ENCODE measurements around the gene DIS3L2.
"Not testable (repeated sequence)": the region's sequence is repeated elsewhere in the genome, so short reads cannot be mapped to it uniquely, and the experiment has no call there.

DIS3L2 gene

DNA sequence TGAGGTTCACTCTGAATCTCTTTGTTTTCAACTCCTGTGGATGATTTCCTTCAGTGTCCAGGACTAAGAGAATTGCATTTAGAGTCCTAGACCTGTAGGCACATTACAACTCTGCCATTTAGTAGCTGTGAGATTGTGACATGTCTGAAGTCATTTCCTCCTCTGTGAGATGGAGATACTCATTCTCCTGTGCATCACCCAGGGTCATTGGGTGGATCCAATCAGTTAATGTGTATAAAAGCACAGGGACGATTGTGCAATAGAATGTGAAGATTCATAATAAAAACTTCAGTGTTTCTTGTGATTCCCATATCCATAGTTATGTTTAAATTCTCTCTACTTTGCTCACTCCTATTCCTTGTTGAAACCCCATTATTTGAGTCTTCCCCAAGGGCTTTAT, 113.6 kb downstream of the DIS3L2 start:
- no peak for DNase-seq

- DNase-seq = no peak
Observed at GRCh38 chr2:232075859-232076258, 114.3 kb downstream of the DIS3L2 start.

- no peak for DNase-seq
Observed at GRCh38 chr2:232076272-232076671, 114.8 kb downstream of the DIS3L2 start.

GRCh38 chr2:232076736-232077135, 115.2 kb downstream of the DIS3L2 start:
- DNase-seq = no peak

- no peak for DNase-seq
Observed at GRCh38 chr2:232085164-232085563, 123.7 kb downstream of the DIS3L2 start.

GRCh38 chr2:232085826-232086425, 124.4 kb downstream of the DIS3L2 start:
- DNase-seq = no peak

GRCh38 chr2:232088771-232089170, 127.3 kb downstream of the DIS3L2 start:
- DNase-seq = no peak

DNA sequence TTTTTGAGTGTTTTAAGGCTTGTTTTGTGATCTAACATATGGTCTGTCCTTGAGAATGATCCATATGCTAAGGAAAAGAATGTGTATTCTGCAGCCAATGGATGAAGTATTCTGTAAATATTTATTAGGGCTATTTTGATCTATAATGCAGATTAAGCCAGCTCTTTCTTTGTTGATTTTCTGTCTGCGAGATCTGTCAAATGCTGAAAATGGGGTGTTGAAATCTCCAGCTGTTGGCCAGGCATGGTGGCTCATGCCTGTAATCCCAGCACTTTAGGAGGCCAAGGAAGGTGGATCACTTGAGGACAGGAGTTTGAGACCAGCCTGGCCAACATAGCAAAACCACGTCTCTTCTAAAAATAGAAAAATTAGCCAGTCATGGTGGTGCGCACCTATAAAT, 132.7 kb downstream of the DIS3L2 start:
- no peak for DNase-seq

GRCh38 chr2:232094883-232095282, 133.4 kb downstream of the DIS3L2 start:
- DNase-seq = no peak

DNA sequence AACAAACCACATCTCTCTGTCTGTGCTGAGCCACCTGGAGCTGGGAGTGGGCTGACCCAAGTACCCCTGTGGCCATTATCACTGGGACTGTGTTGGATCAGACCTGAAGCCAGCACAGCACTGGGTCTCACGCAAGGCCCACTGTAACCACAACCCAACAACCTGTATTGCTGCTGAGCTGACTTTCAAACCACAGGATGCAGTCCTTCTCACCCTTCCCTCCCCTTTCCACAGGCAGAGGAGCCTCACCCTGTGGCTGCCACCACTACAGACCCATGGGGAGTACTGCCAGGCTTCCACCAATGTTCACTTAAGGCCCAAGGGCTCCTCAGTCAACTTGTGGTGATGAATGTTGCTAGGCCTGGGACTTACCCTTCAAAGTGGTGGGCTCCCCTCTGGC, 135.7 kb downstream of the DIS3L2 start:
- DNase-seq = no peak

DNA sequence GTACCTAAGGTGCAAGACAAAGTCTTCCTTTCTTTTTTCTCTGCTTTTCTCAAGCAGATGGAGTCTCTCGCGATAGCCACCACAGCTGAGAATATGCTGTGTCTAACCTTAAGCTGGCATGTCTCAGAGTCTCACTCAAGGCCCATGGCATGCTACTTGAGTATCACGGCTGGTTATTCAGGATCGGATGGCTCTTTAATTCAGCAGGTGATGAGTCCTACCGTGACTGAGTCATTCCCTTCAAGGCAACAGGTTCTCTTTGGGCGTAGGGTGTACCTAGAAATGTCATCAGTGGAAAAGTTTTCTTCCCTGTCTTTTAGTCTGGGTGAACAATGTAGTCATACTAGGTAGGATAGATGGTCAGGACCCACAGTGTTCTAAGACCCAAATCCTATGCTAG, 136.2 kb downstream of the DIS3L2 start:
- no peak for DNase-seq

- no peak for DNase-seq
Observed at GRCh38 chr2:232102380-232102779, 140.9 kb downstream of the DIS3L2 start.

DNA sequence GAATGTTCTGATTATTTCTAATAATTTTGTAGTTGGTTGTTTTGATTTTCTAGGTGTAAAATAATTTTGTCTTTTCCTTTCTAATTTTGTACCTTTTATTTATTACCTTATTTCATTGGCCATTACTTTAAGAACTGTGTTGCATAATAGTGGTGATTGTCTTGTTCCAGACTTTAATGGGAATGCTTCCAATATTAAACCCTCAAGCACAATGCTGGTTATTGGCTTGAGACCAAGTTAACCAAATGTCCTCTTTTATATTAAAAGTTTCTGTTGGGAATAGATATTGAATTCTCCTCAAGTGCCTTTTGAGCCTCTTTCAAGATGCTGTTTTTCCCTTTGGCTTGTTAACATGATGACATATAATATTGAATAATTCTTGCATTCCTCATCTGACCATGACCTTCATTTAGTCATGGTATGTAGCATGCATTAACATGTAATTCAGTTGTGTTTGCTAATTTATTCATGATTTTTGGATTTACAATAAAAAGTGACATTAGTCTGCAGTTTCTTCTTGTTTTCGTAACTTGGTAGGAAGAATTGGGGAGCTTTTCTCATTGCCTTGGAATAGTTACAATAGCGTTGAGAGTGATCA, 141.7 kb downstream of the DIS3L2 start:
- no peak for DNase-seq

DNA sequence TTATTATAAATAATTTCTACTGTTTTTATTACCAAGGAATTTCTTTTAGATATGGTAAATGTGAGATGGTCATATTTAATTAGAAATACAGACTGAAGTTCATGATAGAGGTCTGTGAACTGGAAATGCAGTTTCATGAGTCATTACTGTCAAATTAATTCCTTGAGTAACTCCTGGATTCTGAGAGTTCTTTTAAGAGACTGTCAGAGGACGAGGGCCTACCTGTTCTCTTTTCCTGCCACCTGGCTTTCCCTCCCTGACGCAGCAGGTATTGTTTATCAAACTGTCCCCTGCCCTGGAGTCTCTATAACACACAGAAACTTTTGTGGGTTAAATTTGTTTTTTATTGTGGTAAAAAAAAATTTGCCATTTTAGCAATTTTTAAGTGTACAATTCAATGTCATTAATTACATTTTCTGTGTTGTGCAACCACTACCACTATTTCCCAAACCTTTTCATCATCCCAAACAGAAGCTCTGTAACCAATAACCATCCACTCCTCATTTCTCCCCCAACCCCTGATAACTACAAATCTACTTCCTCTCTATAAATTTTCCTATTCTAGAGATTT, 142.6 kb downstream of the DIS3L2 start:
- DNase-seq = no peak

- DNase-seq = no peak
Observed at GRCh38 chr2:232111551-232111950, 150.0 kb downstream of the DIS3L2 start.

DNA sequence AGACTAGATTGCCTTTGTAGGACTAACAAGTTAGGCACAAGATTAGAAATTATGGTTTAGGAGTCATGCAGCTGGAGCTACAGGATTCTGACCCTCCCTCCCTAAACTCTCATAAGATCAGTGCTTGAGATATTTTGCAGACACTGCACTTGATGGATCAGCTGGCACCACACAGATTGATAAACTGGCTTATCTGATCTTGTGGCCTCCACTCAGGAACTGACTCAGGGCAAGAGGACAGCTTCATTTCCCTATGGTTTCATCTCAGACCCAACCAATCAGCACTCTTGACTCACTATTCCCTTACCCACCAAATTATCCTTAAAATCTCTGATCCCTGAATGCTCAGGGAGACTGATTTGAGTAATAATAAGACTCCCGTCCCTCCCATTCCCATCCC, 152.3 kb downstream of the DIS3L2 start:
- DNase-seq = no peak

DNA sequence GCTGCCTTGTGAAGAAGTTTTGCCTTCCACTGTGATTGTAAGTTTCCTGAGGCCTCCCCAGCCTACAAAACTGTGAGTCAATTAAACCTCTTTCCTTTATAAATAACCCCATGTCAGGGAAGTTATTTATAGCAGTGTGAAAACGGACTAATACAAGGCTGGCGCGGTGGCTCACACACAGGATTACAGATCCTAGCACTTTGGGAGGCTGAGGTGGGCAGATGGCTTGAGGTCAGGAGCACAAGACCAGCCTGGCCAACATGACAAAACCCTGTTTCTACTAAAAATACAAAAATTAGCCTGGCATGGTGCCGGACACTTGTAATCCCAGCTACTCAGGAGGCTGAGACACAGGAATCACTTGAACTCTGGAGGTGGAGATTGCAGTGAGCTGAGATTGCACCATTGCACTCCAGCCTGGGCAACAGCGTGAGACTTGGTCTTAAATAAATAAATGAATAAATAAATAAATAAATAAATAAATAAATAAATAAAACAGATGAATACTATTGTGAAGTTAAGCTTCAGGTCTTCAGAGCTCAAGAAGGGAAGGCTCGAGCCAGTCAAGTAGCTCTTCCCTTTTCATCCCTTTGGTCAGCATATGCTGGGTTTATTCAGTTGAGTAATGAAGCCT, 154.3 kb downstream of the DIS3L2 start:
- DNase-seq = not testable (repeated sequence)

DNA sequence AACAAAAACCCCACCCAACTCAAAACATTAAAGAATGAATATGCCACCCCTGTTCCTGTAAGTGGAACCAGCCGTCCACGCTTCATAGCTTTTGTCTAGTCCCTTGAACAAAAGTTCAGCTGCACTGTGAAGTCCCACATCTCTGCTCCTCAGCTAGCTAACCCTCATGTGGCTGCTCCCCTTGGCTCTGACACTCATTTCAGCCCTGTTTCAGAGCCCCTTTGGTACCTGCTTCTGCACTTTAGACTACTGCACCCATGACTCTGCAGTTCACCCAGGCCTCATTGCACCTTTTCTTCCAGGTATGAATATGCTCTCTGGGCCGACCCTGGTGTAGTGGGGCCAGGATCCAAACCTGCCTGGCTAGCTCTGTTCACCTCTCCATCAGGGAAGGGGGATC, 155.3 kb downstream of the DIS3L2 start:
- DNase-seq = no peak

DNA sequence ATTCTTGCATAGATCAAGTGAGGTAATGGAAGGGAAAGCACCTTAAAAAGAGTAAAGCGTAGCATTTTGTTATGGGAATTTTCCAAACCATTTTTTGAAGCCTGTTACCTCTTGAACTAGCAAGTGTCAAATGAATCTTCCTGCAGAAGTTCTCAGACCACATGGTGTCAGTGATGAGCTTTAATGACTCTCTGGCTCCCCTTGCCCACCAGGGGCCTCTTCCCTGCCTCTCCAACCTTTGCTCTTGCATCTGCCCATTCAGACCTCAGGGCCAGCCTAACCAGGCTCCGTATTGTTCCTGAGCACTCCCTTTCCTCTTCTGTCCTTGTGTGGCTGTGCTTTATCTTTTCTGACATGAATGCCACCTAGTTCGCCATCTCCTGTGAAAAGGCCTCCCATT, 155.9 kb downstream of the DIS3L2 start:
- DNase-seq = no peak

DNA sequence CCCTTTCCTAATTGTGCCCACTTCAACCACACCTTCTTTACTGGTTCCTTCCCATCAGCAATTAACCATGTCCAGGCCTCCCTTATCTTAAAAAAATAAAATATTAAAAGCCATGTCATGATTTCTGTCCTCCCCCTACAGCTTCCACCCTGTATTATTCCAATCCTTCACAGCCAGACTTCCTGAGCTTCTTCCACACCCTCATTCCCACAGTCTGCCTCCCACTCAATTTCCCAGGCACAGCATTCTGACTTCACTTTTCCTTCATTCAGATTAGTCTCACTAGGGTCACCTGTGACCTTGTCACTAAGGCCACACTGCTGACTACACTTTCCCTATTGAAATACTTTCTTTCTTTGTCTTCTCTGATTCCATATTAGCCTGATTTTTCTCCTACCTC, 159.4 kb downstream of the DIS3L2 start:
- no peak for DNase-seq

- DNase-seq = no peak
Observed at GRCh38 chr2:232124309-232124708, 162.8 kb downstream of the DIS3L2 start.

DNA sequence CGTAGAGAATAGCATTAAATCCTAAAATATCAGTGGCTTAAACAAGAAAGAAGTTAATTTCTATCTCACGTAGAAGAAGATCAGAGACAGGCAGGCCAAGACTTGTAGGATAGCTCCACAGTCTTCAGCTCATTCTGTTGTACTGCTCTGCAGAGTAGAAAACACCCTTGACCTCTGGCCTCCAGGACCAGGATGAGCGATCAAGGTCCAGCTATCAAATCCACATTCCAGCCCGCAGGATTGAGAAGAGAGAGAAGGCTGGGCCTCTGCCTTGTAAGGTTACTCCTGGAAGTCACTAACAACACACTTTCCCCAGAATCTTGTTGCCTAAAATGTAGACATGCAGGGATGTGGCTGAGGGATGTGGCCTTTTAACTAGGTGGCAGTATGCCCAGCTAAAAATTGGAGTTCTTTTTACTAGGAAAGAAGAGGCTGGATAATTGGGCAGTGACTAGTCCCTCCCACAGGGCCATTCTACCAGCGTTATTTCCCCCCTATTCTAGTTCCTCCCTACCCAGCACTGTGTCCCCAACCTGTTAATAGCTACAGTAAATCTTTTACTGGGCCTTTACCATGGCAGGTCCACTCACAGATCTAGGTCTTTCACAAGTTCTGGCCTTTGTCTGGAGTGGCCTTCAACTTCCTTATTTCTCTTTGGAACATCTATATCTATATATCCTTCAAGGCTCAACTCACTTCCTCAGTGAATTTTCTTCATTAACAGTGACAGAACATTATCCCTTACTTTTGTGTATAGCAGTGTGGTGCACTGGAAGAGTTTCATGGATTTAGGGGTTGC, 165.0 kb downstream of the DIS3L2 start:
- DNase-seq = no peak

DNA sequence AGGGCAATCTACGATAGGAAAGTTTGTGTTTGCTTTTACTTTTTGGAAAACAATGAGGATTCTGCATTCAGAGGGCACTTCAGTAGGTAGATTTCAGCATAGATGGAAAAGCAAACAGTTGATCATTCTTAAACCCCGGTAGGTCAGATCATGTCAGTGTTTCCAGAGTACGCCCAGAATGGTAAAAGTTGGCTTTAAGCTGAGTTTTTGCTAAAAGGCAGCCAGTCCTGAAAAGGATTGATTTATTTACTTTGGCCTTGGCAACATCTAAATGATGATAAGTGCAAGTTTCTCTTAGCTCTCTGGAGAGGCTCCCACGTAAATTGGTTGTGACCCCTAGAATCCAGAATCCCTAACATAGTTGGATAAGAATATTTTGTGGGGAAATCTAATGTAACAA, 168.0 kb downstream of the DIS3L2 start:
- no peak for DNase-seq

- DNase-seq = no peak
Observed at GRCh38 chr2:232132181-232132580, 170.7 kb downstream of the DIS3L2 start.
